ENCODE results near the gene CASKIN1.

The CASKIN1 gene, protein sequence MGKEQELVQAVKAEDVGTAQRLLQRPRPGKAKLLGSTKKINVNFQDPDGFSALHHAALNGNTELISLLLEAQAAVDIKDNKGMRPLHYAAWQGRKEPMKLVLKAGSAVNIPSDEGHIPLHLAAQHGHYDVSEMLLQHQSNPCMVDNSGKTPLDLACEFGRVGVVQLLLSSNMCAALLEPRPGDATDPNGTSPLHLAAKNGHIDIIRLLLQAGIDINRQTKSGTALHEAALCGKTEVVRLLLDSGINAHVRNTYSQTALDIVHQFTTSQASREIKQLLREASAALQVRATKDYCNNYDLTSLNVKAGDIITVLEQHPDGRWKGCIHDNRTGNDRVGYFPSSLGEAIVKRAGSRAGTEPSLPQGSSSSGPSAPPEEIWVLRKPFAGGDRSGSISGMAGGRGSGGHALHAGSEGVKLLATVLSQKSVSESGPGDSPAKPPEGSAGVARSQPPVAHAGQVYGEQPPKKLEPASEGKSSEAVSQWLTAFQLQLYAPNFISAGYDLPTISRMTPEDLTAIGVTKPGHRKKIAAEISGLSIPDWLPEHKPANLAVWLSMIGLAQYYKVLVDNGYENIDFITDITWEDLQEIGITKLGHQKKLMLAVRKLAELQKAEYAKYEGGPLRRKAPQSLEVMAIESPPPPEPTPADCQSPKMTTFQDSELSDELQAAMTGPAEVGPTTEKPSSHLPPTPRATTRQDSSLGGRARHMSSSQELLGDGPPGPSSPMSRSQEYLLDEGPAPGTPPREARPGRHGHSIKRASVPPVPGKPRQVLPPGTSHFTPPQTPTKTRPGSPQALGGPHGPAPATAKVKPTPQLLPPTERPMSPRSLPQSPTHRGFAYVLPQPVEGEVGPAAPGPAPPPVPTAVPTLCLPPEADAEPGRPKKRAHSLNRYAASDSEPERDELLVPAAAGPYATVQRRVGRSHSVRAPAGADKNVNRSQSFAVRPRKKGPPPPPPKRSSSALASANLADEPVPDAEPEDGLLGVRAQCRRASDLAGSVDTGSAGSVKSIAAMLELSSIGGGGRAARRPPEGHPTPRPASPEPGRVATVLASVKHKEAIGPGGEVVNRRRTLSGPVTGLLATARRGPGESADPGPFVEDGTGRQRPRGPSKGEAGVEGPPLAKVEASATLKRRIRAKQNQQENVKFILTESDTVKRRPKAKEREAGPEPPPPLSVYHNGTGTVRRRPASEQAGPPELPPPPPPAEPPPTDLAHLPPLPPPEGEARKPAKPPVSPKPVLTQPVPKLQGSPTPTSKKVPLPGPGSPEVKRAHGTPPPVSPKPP (N-terminal part only)
- long read RNA-seq: 0 reads

DNA sequence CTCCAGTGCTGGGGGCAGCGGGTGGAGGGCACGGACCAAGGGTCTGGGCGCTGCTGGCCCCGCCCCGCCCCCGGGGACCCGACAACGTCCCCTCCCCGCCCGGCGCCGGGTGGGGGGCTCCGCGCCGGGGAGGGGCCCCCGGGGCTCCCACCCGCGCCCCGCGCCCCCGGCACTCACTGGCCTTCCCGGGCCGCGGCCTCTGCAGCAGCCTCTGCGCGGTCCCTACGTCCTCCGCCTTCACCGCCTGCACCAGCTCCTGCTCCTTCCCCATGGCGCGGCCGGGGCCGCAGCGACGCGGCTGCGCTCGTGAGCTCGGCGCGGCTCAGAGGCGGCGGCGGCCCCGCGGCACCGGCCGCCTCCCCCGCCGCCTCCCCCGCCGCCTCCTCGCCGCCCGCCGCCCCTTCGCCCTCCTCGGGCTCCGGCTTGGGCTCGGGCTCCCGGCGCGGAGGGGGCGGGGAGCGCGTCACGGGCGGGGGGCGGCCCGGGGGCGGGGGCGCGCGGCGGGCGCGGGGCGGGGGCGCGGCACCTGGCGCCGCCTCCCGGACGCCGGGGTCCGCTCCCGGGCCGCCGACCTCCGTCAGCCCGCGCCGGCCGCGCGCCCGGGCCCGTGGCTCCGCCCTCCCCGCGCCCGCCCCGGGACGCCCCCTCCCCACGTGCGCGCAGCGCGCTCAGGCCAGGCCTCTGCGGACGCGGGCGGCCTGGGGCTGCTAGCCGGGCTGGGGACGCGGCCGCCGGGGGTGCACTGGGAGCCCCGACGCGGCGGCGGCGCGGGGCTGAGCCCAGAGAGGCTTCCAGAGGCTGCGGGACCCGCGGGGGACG lies at the start of gene CASKIN1:
TSS of gene CASKIN1 (minus strand) at position 444 of the 819 bp plus-strand sequence. CDS start at position 271, 173 bp downstream.
- H3K4me3 ChIP-seq (replicated peaks; ENCODE audit: insufficient read depth, low read length): peak within 1 kb of the TSS; percentile 8; the same call in 1 of the 2 replicates
- TF ChIP-seq SPI1 (IDR thresholded peaks at IDR 0.05; ENCODE audit: borderline replicate concordance, low read depth) (no peak), GABPA (IDR thresholded peaks at IDR 0.05; ENCODE audit: low read depth) (no peak), POLR2AphosphoS5 (IDR thresholded peaks at IDR 0.05; ENCODE audit: low read depth) (no peak)
- TF ChIP-seq, protein P1, sequence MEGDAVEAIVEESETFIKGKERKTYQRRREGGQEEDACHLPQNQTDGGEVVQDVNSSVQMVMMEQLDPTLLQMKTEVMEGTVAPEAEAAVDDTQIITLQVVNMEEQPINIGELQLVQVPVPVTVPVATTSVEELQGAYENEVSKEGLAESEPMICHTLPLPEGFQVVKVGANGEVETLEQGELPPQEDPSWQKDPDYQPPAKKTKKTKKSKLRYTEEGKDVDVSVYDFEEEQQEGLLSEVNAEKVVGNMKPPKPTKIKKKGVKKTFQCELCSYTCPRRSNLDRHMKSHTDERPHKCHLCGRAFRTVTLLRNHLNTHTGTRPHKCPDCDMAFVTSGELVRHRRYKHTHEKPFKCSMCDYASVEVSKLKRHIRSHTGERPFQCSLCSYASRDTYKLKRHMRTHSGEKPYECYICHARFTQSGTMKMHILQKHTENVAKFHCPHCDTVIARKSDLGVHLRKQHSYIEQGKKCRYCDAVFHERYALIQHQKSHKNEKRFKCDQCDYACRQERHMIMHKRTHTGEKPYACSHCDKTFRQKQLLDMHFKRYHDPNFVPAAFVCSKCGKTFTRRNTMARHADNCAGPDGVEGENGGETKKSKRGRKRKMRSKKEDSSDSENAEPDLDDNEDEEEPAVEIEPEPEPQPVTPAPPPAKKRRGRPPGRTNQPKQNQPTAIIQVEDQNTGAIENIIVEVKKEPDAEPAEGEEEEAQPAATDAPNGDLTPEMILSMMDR (IDR thresholded peaks at IDR 0.05; ENCODE audit: insufficient read depth, low read length): no peak
- TF ChIP-seq, protein P2, sequence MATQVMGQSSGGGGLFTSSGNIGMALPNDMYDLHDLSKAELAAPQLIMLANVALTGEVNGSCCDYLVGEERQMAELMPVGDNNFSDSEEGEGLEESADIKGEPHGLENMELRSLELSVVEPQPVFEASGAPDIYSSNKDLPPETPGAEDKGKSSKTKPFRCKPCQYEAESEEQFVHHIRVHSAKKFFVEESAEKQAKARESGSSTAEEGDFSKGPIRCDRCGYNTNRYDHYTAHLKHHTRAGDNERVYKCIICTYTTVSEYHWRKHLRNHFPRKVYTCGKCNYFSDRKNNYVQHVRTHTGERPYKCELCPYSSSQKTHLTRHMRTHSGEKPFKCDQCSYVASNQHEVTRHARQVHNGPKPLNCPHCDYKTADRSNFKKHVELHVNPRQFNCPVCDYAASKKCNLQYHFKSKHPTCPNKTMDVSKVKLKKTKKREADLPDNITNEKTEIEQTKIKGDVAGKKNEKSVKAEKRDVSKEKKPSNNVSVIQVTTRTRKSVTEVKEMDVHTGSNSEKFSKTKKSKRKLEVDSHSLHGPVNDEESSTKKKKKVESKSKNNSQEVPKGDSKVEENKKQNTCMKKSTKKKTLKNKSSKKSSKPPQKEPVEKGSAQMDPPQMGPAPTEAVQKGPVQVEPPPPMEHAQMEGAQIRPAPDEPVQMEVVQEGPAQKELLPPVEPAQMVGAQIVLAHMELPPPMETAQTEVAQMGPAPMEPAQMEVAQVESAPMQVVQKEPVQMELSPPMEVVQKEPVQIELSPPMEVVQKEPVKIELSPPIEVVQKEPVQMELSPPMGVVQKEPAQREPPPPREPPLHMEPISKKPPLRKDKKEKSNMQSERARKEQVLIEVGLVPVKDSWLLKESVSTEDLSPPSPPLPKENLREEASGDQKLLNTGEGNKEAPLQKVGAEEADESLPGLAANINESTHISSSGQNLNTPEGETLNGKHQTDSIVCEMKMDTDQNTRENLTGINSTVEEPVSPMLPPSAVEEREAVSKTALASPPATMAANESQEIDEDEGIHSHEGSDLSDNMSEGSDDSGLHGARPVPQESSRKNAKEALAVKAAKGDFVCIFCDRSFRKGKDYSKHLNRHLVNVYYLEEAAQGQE (IDR thresholded peaks at IDR 0.05; ENCODE audit: insufficient replicate concordance, low read depth): no peak

DNA sequence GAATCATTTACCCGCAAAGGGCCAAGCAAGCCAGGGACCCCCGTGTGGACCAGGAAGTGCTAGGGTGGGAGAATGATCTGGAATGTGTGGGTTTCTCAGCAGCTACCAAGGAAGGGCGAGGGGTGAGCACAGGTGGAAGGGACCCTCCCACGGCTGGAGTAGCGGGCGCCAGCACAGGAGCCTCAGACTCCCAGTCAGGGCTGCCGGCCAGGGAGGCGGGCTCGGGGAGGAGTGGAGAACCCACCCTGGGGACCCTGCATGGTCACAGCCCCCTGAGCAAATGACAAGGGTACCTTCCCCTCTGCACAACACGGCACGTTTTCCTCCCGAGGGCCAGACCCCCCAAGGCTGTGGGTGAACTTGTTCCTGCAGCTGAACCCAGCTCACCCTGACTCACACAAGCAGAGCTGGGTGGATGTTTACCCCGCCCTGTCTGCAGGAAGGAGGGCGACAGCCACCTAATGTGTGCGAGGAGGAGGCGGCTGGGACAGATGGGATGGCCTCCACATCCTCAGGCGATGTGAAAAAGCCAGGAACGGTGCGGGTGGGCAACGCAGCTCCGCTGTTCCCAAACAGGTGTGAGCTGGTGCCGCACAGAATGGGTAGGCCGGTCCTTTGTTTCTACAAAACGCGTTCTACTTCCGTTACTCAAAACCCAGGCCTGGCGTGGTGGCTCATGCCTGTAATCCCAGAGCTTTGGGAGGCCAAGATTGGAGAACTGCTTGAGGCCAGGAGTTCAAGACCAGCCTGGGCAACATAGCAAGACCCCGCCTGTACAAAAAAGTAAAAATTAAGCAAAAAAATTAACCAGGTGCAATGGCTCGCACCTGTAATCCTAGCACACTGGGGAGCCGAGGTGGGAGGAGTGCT lies 48.8 kb upstream of the CASKIN1 start:
- TF ChIP-seq SPI1 (IDR thresholded peaks at IDR 0.05; ENCODE audit: borderline replicate concordance, low read depth) (no peak), GABPA (IDR thresholded peaks at IDR 0.05; ENCODE audit: low read depth) (no peak), POLR2AphosphoS5 (IDR thresholded peaks at IDR 0.05; ENCODE audit: low read depth) (no peak)
- TF ChIP-seq, protein P2 (IDR thresholded peaks at IDR 0.05; ENCODE audit: insufficient replicate concordance, low read depth): no peak
- TF ChIP-seq, protein P1 (IDR thresholded peaks at IDR 0.05; ENCODE audit: insufficient read depth, low read length): no peak
- DNase-seq (ENCODE audit: low read depth in 1 of 2, low spot score in 1 of 2): no peak
- Histone ChIP-seq H3K27ac (replicated peaks) (no peak overlapping the region), H3K27me3 (ENCODE audit: insufficient read depth, poor library complexity, severe bottlenecking) (no peaks in the 10 kb centered on the region), H3K4me3 (replicated peaks; ENCODE audit: insufficient read depth, low read length) (no peak overlapping the region)

More for the DNA sequence above, at the start of gene CASKIN1:
- Histone ChIP-seq H3K27ac (replicated peaks) (no peak within 1 kb of the TSS), H3K27me3 (ENCODE audit: insufficient read depth, poor library complexity, severe bottlenecking) (peaks cover 35% of the 10 kb centered on the region)
- peak in 1 of 2 experiments; percentile 33 for DNase-seq (ENCODE audit: low read depth in 1 of 2, low spot score in 1 of 2)
